GM18867 (cell line): ENCODE measurements around the gene CCDC106.
A peak's percentile ranks its signal among the peaks of the same experiment; 100 is the strongest.

Source experiments
- ATAC-seq: cut with Tn5 transposase; IDR thresholded peaks from one replicate; pipeline ENCODE4 v1.9.1; 2021; ENCODE audit warnings: mild to moderate bottlenecking, moderate library complexity; ENCODE audit not compliant: unreplicated experiment

Gene CCDC106

GRCh38 chr19:55635334-55635717 lies 12.7 kb upstream of the CCDC106 start:
- no peak for ATAC-seq

- no peak for ATAC-seq
These were observed 12.1 kb upstream of the CCDC106 start for GRCh38 chr19:55635856-55636440.

- no peak for ATAC-seq
These were observed 11.3 kb upstream of the CCDC106 start for GRCh38 chr19:55636723-55637122.

GRCh38 chr19:55637534-55637933 lies 10.5 kb upstream of the CCDC106 start:
- ATAC-seq = no peak

GRCh38 chr19:55638864-55639359 lies 9.1 kb upstream of the CCDC106 start:
- no peak for ATAC-seq

- ATAC-seq = peak; percentile 25
These were observed 7.9 kb upstream of the CCDC106 start for GRCh38 chr19:55640043-55640576.

GRCh38 chr19:55640577-55641425 lies 7.2 kb upstream of the CCDC106 start, which contains the start of gene ZNF580:
TSS of gene ZNF580 (plus strand) at chr19:55641002. CDS start at chr19:55642509, 1,507 bp downstream.
- ATAC-seq = peak; percentile 28

- no peak for ATAC-seq
These were observed 6.4 kb upstream of the CCDC106 start for GRCh38 chr19:55641426-55642152.

- peak; percentile 5 for ATAC-seq
These were observed 5.6 kb upstream of the CCDC106 start for GRCh38 chr19:55642153-55643002.

GRCh38 chr19:55643003-55643886 lies 4.8 kb upstream of the CCDC106 start, which contains the start of gene ZNF581:
TSS of gene ZNF581 (plus strand) at chr19:55643649. CDS start at chr19:55644572, 923 bp downstream.
- ATAC-seq = peak; percentile 32

GRCh38 chr19:55643887-55644176 lies 4.2 kb upstream of the CCDC106 start:
- ATAC-seq = no peak

GRCh38 chr19:55644191-55644833 lies 3.7 kb upstream of the CCDC106 start:
- ATAC-seq = no peak

GRCh38 chr19:55644842-55645511 lies 3.0 kb upstream of the CCDC106 start:
- ATAC-seq = no peak

GRCh38 chr19:55645512-55645881 lies 2.5 kb upstream of the CCDC106 start:
- no peak for ATAC-seq

- no peak for ATAC-seq
These were observed 902 bp upstream of the CCDC106 start for GRCh38 chr19:55646889-55647731.

GRCh38 chr19:55648585-55649267 lies 714 bp downstream of the CCDC106 start:
- no peak for ATAC-seq
